Renal cortex interstitium (tissue), 11 donors: ENCODE results near the gene PCED1A. TPM values are rescaled to one million over a fixed set of nuclear protein-coding genes. Genes with fewer than 3 reads are reported as not detected.

Experiments
- DNase-seq, 11 donors: peaks; one replicate each; pipeline ENCODE4 v3.0.0-alpha.2; 2013; ENCODE audit warnings: low read depth in 9 of 11, low spot score in 4 of 11; ENCODE audit errors: extremely low read depth in 1 of 11
- polyA plus RNA-seq, 3 donors: library from polyadenylated mRNA; unstranded; fragments of 120-200 nt; gene quantifications; one replicate each; pipeline ENCODE4 v1.2.1, GENCODE V29; 2013; ENCODE audit not compliant: insufficient read length in 3 of 3

The PCED1A gene
- polyA plus RNA-seq, 3 donors: 58.9 to 92.0 (median 74.6) TPM

GRCh38 chr20:2797136-2797983 lies 43.1 kb downstream of the PCED1A start:
- DNase-seq: no peak

- DNase-seq: no peak
These were observed 44.3 kb downstream of the PCED1A start for GRCh38 chr20:2796011-2796660.

GRCh38 chr20:2795451-2795850 lies 45.0 kb downstream of the PCED1A start:
- DNase-seq: no peak

- DNase-seq: no peak
These were observed 45.5 kb downstream of the PCED1A start for GRCh38 chr20:2794866-2795447.

- DNase-seq: no peak
These were observed 46.2 kb downstream of the PCED1A start for GRCh38 chr20:2794202-2794748.

- no peak for DNase-seq
These were observed 47.0 kb downstream of the PCED1A start for GRCh38 chr20:2793471-2793870.

Other genes starting within 250 kb of the PCED1A start
- gene NOP56, start 188.0 kb downstream of the PCED1A start, polyA plus RNA-seq: 100 to 1,000 TPM; 227 to 269 (median 257) TPM
- 100 to 1,000 TPM; 127 to 135 (median 132) TPM for gene IDH3B, start 176.4 kb downstream of the PCED1A start, polyA plus RNA-seq
- gene EBF4, start 147.9 kb downstream of the PCED1A start, polyA plus RNA-seq: 10 to 100 TPM; 24.6 to 45.7 (median 31.8) TPM
- gene CPXM1, start 40.0 kb downstream of the PCED1A start, polyA plus RNA-seq: 100 to 1,000 TPM; 206 to 281 (median 225) TPM
- gene C20orf141, start 25.7 kb downstream of the PCED1A start, polyA plus RNA-seq: not detected
- gene TMEM239, start 24.3 kb downstream of the PCED1A start, polyA plus RNA-seq: under 1 TPM in 2 of 3 donors, not detected in 1; 0.07 to 0.08 TPM
- gene VPS16, start 90 bp upstream of the PCED1A start, polyA plus RNA-seq: 10 to 100 TPM; 35.0 to 43.5 (median 39.6) TPM
- 100 to 1,000 TPM in 1 of 3 donors, 10 to 100 TPM in 2; 89.1 to 108 (median 97.5) TPM for gene PTPRA, start 32.8 kb upstream of the PCED1A start, polyA plus RNA-seq
- under 1 TPM; 0.34 to 0.53 (median 0.45) TPM for gene GNRH2, start 203.0 kb upstream of the PCED1A start, polyA plus RNA-seq
- 10 to 100 TPM; 47.7 to 73.0 (median 61.6) TPM for gene MRPS26, start 205.4 kb upstream of the PCED1A start, polyA plus RNA-seq
- gene OXT, start 231.0 kb upstream of the PCED1A start, polyA plus RNA-seq: 1 to 10 TPM in 1 of 3 donors, under 1 TPM in 2; 0.47 to 1.5 (median 0.64) TPM
- under 1 TPM; 0.33 to 0.64 (median 0.54) TPM for gene AVP, start 244.1 kb upstream of the PCED1A start, polyA plus RNA-seq